H1 (cell line): ENCODE measurements around the gene MRPL9. TPM values are rescaled to one million over a fixed set of nuclear protein-coding genes. Genes with fewer than 3 reads are reported as not detected.

Experiments used
- CTCF ChIA-PET: fragments of 300-600 bp; sonication (Branson Sonifier 250); formaldehyde crosslinking; loops from one replicate; lab custom pipeline; 2021; ENCODE audit not compliant: partially characterized antibody; lab: Charles Lee
- POLR2A ChIA-PET: fragments of 300-600 bp; sonication (Branson Sonifier 250); formaldehyde crosslinking; loops from one replicate; lab custom pipeline; 2021; ENCODE audit warnings: inconsistent platforms; ENCODE audit not compliant: partially characterized antibody; lab: Charles Lee
- DNase-seq, 2 experiments: peaks; one replicate each; pipeline versions ENCODE4 v3.0.0 to v3.0.0-alpha.2; 2010 to 2022; ENCODE audit warnings: low spot score in 2 of 2, low read depth in 1 of 2, mixed read lengths in 1 of 2
- FAIRE-seq: peaks from 2 replicates; lab custom pipeline; 2011; peaks lifted over from hg19 to GRCh38; lab: Jason Lieb, UNC
- H2AFZ ChIP-seq: 2 replicates; pipeline ENCODE4 v1.8.1; 2012; ENCODE audit warnings: low read length, inconsistent platforms
- H2AK5ac ChIP-seq: 2 replicates; pipeline ENCODE4 v1.6.1; 2013; ENCODE audit warnings: low read depth, low read length
- H2BK120ac ChIP-seq: replicated peaks from 2 replicates; pipeline ENCODE3; 2013; ENCODE audit warnings: low read depth, low read length, inconsistent platforms
- H2BK12ac ChIP-seq: 2 replicates; pipeline ENCODE4 v1.6.1; 2013; ENCODE audit warnings: low read depth, low read length
- H2BK15ac ChIP-seq: 2 replicates; pipeline ENCODE4 v1.6.1; 2013; ENCODE audit warnings: low read length
- H2BK20ac ChIP-seq: 2 replicates; pipeline ENCODE4 v1.6.1; 2013; ENCODE audit warnings: low read length
- H2BK5ac ChIP-seq: 2 replicates; pipeline ENCODE4 v1.6.1; 2013; ENCODE audit warnings: low read depth, low read length
- H3K14ac ChIP-seq: 2 replicates; pipeline ENCODE4 v1.6.1; 2013; ENCODE audit warnings: inconsistent platforms; ENCODE audit not compliant: insufficient read length
- H3K18ac ChIP-seq: 2 replicates; pipeline ENCODE4 v1.6.1; 2013; ENCODE audit warnings: low read length; ENCODE audit errors: extremely low read depth
- H3K23ac ChIP-seq: 2 replicates; pipeline ENCODE4 v1.6.1; 2013; ENCODE audit warnings: inconsistent platforms; ENCODE audit not compliant: insufficient read length
- H3K23me2 ChIP-seq: 2 replicates; pipeline ENCODE4 v1.6.1; 2013; ENCODE audit warnings: low read depth, low read length
- H3K27ac ChIP-seq: 2 replicates; pipeline ENCODE4 v1.6.1; 2011; ENCODE audit warnings: low read depth, low read length, inconsistent platforms
- H3K27me3 ChIP-seq, 4 experiments: replicated peaks in 1 of 4; 1 replicate in 1 of 4; 2 replicates in 3 of 4; pipeline versions ENCODE4 v1.6.1 to v1.8.1; 2011 to 2013; ENCODE audit warnings: low read length in 3 of 4, mild to moderate bottlenecking in 3 of 4, inconsistent platforms in 2 of 4, mixed read lengths in 2 of 4, moderate library complexity in 1 of 4; ENCODE audit not compliant: control insufficient read depth in 3 of 4, insufficient read depth in 3 of 4; ENCODE audit errors: extremely low read depth in 1 of 4
- H3K36me3 ChIP-seq, 4 experiments: 2 replicates each; pipeline versions ENCODE4 v1.6.1 to v1.8.1; 2011 to 2013; ENCODE audit warnings: mild to moderate bottlenecking in 4 of 4, low read length in 3 of 4, moderate library complexity in 2 of 4, control low read depth in 1 of 4, inconsistent platforms in 1 of 4; ENCODE audit not compliant: insufficient read depth in 4 of 4, control insufficient read depth in 2 of 4
- H3K4ac ChIP-seq: replicated peaks from 2 replicates; pipeline ENCODE3; 2013; ENCODE audit warnings: low read length, low read depth, mixed read lengths, inconsistent platforms; ENCODE audit not compliant: insufficient read length
- H3K4me1 ChIP-seq, 4 experiments: replicated peaks in 1 of 4; 1 replicate in 1 of 4; 2 replicates in 3 of 4; pipeline versions ENCODE4 v1.6.1 to v1.8.1; 2011 to 2013; ENCODE audit warnings: low read length in 3 of 4, inconsistent platforms in 2 of 4, mixed read lengths in 1 of 4; ENCODE audit not compliant: insufficient read depth in 4 of 4, control insufficient read depth in 3 of 4
- H3K4me2 ChIP-seq, 2 experiments: 2 replicates each; pipeline versions ENCODE4 v1.6.1 to v1.8.1; 2011 to 2013; ENCODE audit warnings: low read depth in 2 of 2, low read length in 2 of 2, control low read depth in 1 of 2, inconsistent platforms in 1 of 2, mild to moderate bottlenecking in 1 of 2; ENCODE audit not compliant: insufficient read depth in 1 of 2
- H3K4me3 ChIP-seq, 4 experiments: fragments of 200-600, 300-600 bp in 1 of 4; sonication (generic), shearing (Covaris generic), sonication (Bioruptor Twin) in 1 of 4; 2 replicates each; pipeline versions ENCODE4 v1.5.1 to v1.8.1; 2011 to 2016; ENCODE audit warnings: low read length in 4 of 4, low read depth in 3 of 4, control low read depth in 2 of 4, inconsistent platforms in 2 of 4, mild to moderate bottlenecking in 2 of 4, mixed read lengths in 1 of 4, moderate library complexity in 1 of 4; ENCODE audit not compliant: insufficient read depth in 2 of 4; ENCODE audit errors: extremely low read depth in 1 of 4
- H3K56ac ChIP-seq: replicated peaks from 2 replicates; pipeline ENCODE3; 2013; ENCODE audit warnings: low read depth, mild to moderate bottlenecking, mixed read lengths, low read length, inconsistent platforms; ENCODE audit not compliant: insufficient read length
- H3K79me1 ChIP-seq: 2 replicates; pipeline ENCODE4 v1.6.1; 2013; ENCODE audit warnings: low read depth, low read length, control low read depth
- H3K79me2 ChIP-seq, 2 experiments: 2 replicates each; pipeline versions ENCODE4 v1.6.1 to v1.8.1; 2012 to 2013; ENCODE audit warnings: low read length in 2 of 2, mild to moderate bottlenecking in 2 of 2, inconsistent platforms in 1 of 2; ENCODE audit not compliant: insufficient read depth in 2 of 2, control insufficient read depth in 1 of 2
- H3K9ac ChIP-seq, 4 experiments: replicated peaks in 1 of 4; 1 replicate in 1 of 4; 2 replicates in 3 of 4; pipeline versions ENCODE4 v1.6.1 to v1.8.1; 2011 to 2013; ENCODE audit warnings: low read depth in 3 of 4, low read length in 3 of 4, control low read depth in 2 of 4, mild to moderate bottlenecking in 2 of 4, moderate library complexity in 2 of 4, inconsistent platforms in 1 of 4; ENCODE audit errors: extremely low read depth in 1 of 4
- H3K9me3 ChIP-seq, 2 experiments: 2 replicates each; pipeline versions ENCODE4 v1.6.1 to v1.8.1; 2012 to 2013; ENCODE audit warnings: mild to moderate bottlenecking in 2 of 2, moderate library complexity in 2 of 2, control low read depth in 1 of 2, inconsistent platforms in 1 of 2, low read depth in 1 of 2, low read length in 1 of 2, mixed read lengths in 1 of 2; ENCODE audit not compliant: insufficient read depth in 2 of 2
- H4K20me1 ChIP-seq, 2 experiments: replicated peaks in 1 of 2; 2 replicates each; pipeline versions ENCODE3 to v1.8.1; 2011 to 2013; ENCODE audit warnings: inconsistent platforms in 2 of 2, low read length in 2 of 2, mild to moderate bottlenecking in 1 of 2; ENCODE audit not compliant: insufficient read depth in 2 of 2, control insufficient read depth in 1 of 2
- H4K5ac ChIP-seq: 2 replicates; pipeline ENCODE4 v1.6.1; 2013; ENCODE audit warnings: low read length, low read depth, mixed read lengths, inconsistent platforms; ENCODE audit not compliant: insufficient read length
- H4K8ac ChIP-seq: 2 replicates; pipeline ENCODE4 v1.8.0; 2013; ENCODE audit warnings: mild to moderate bottlenecking, moderate library complexity, low read length, inconsistent platforms; ENCODE audit not compliant: insufficient read depth; ENCODE audit errors: extremely low read depth
- H4K91ac ChIP-seq: replicated peaks from 2 replicates; pipeline ENCODE3; 2013; ENCODE audit warnings: low read length, mixed read lengths, inconsistent platforms; ENCODE audit not compliant: insufficient read length
- KDM4A ChIP-seq: IDR thresholded peaks from one replicate; pipeline ENCODE4 v1.7.1; 2012; ENCODE audit warnings: low read depth, mild to moderate bottlenecking, moderate library complexity, low read length, inconsistent platforms; ENCODE audit not compliant: severe bottlenecking
- POLR2A ChIP-seq, 2 experiments: IDR thresholded peaks; 1 replicate in 1 of 2; 2 replicates in 1 of 2; pipeline ENCODE4 v1.6.1; 2011; ENCODE audit warnings: low read depth in 2 of 2, low read length in 2 of 2, mild to moderate bottlenecking in 2 of 2; ENCODE audit errors: control extremely low read depth in 1 of 2
- WGBS, 2 experiments: shearing (Covaris generic) in 1 of 2; methylation state at CpG; one replicate each; pipeline versions ENCODE4 v1.1.6 to v1.1.7; 2013 to 2015; ENCODE audit warnings: low lambda C conversion rate in 2 of 2, mixed read lengths in 2 of 2, inconsistent platforms in 1 of 2, low coverage in 1 of 2, missing lambda C conversion rate in 1 of 2; ENCODE audit not compliant: insufficient replicate concordance in 2 of 2, insufficient coverage in 1 of 2, insufficient read length in 1 of 2; ENCODE audit errors: extremely low coverage in 1 of 2, missing lambda C conversion rate in 1 of 2; 5-methylcytosine and 5-hydroxymethylcytosine counted together
- polyA plus RNA-seq, 7 experiments: library from polyadenylated mRNA; depleted of rRNA in 3 of 7; stranded (reverse) in 5 of 7; unstranded in 2 of 7; fragments of >200 nt in 5 of 7; fragments of 200-250 nt in 2 of 7; gene quantifications; 1 replicate in 5 of 7; 2 replicates in 1 of 7; 4 replicates in 1 of 7; pipeline versions ENCODE4 v1.2.1 to v1.2.3, GENCODE V29; 2011 to 2013; ENCODE audit warnings: missing spikeins in 2 of 7, mixed read lengths in 2 of 7
- total RNA-seq: library from RNA; stranded (reverse); fragmentation: NEBNext Ultra II Directional; extraction: Animal tissue kit (Norgen Biotek cat#: 25700); gene quantifications from 2 replicates; pipeline ENCODE4 v1.2.1, GENCODE V29; 2021
- TF ChIP-seq, protein P1 (sequence below): IDR thresholded peaks from 2 replicates; pipeline ENCODE4 v1.6.1; 2011; ENCODE audit warnings: low read length, improper control_type of control experiment

Gene MRPL9
- total and polyA plus RNA-seq, 2 of the 8 experiments (the other 6 are each of a cell fraction or from before 2014, with no cell fraction given): 74.9 to 113 TPM

DNA sequence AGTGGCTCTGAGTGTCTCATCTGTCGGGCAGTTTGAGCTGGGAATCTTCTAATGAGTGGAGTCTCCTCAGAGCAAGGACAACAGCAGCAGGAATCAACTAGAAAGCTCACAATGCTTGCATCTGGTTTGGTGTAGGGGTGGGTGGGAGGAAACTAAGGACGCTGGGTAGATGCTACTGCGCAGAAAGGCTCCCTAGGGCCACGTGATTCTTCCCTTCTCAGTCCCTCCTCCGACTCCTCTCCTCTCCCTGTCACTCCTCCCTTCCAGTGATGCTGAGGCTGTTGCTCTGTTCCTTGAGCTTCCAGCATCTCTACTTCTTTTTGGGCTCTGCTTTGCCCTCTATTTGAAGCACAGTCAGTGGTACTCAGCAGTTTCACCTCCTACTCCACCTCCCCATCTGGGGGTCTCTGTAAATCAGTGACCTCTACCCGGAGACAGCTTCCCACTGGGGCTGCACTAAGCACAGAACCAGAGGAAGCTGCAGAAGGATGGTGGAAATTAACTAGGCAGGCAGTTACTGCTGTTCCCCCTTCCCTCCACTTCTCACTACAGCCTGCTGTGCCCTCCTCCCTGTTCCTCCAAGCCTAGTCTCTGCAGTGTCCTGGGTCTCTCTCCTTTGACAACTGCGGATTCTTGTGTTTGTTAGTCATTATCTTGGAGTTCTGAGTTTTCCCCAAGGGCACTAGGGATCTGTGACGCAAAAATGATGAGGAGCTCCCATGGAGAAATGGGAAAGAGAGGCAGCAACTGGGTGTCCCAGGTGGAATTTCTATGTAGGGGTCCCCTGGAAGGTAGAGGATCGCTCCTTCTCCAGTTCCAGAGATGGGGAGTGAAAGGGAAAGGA lies 36.1 kb upstream of the MRPL9 start:
- Histone ChIP-seq H2BK120ac (no peak overlapping the region), H2BK15ac (no peak overlapping the region), H4K91ac (no peak overlapping the region), H2BK20ac (no peak overlapping the region), H4K8ac (no peak overlapping the region), H3K36me3 (no peaks in the 10 kb centered on the region), H3K9ac (no peak overlapping the region), H3K27ac (peak overlapping the region; percentile 2; the same call in 1 of the 2 replicates), H3K27me3 (peaks cover 0 to 3% (median 1%) of the 10 kb centered on the region in 4 experiments; a peak in 1 of 7 replicates), H3K4me1 (no peaks in the 10 kb centered on the region; a peak in 1 of 7 replicates), H3K79me2 (no peaks in the 10 kb centered on the region), H3K79me1 (no peaks in the 10 kb centered on the region), H2AK5ac (no peak overlapping the region), H3K4me3 (no peak overlapping the region), H3K18ac (no peak overlapping the region), H4K5ac (no peak overlapping the region), H3K14ac (no peak overlapping the region), H2BK5ac (no peak overlapping the region), H3K9me3 (no peaks in the 10 kb centered on the region), H3K23ac (no peak overlapping the region), H3K4me2 (peak overlapping the region in 1 of 2 experiments; percentile 7; a peak in 1 of 4 replicates), H2BK12ac (no peak overlapping the region; the same call in 1 of the 2 replicates), H2AFZ (0 out of 2 replicates have a peak overlapping the region, but pooled peaks have one; percentile 61), H4K20me1 (no peaks in the 10 kb centered on the region), H3K56ac (no peak overlapping the region), H3K23me2 (no peaks in the 10 kb centered on the region), H3K4ac (no peak overlapping the region)
- FAIRE-seq (no peak), DNase-seq (no peak)
- TF ChIP-seq, protein P1, sequence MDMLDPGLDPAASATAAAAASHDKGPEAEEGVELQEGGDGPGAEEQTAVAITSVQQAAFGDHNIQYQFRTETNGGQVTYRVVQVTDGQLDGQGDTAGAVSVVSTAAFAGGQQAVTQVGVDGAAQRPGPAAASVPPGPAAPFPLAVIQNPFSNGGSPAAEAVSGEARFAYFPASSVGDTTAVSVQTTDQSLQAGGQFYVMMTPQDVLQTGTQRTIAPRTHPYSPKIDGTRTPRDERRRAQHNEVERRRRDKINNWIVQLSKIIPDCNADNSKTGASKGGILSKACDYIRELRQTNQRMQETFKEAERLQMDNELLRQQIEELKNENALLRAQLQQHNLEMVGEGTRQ: peak; percentile 48; the same call in 1 of the 2 replicates
- TF ChIP-seq POLR2A (IDR thresholded peaks at IDR 0.05; ENCODE audit: control extremely low read depth in 1 of 2, low read depth in 2 of 2, low read length in 2 of 2) (no peak), KDM4A (no peak)
- WGBS, 2 experiments: 58% methylated on average over 9 of the region's 9 CpGs; no CpG with 5 or more reads in 1 of the 2 experiments
- POLR2A ChIA-PET: interaction anchor here (0.8 kb wide), 1 partner anchor 27 kb away, joined by 4 read pairs; no protein-coding TSS in a partner anchor
- CTCF ChIA-PET: interaction anchor here (0.6 to 2.6 kb wide), 7 partner anchors 10 to 1396 kb away, joined by 3 to 12 read pairs (median 4); partner anchors contain the start of gene MRPL9
